ENCODE measurements around the gene C11orf65. TPM values are rescaled to one million over a fixed set of nuclear protein-coding genes. Genes with fewer than 3 reads are reported as not detected.
A peak's percentile ranks its signal among the peaks of the same experiment; 100 is the strongest.

C11orf65 gene
- total RNA-seq, 1 experiment from 2014 or later, result 1.3 TPM

DNA sequence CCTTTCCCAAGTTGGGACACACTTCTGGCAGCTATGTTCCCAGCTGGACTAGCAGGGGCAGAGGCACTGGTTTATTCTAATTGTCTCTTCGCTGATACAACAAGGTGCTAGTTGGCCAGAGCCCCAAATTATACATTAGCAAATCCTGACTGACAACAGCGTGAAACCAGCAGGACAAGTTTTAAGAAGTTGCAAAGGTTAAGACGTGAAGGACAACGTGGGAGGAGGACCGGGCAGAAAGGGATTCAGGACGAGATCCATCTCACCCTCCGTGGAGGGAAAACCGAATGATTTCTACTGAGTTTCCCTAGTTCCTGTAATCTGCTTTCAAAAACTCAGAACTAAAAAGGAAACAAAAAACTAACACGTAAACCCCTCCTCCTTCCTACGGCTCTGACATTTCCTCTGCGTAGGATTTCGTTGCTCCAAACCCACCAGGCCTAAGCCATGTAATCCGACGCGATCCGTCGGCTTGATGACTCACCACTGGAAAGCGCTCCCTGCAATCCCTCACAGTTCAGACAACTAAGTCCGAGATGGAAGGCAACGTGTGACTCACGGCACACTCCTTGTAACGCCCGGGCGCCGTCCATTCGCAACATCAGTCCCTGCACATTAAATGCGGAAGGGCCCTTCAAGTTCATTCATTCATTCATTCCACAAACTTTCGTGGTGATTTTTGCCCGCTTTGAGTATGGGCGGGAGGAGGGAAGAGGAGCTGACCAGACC lies 30.2 kb upstream of the C11orf65 start (continued):
- TF ChIP-seq ZBTB33 (IDR thresholded peaks at IDR 0.05; ENCODE audit: extremely low read depth, insufficient replicate concordance, low read length) (peak; percentile 50), ZFX (IDR thresholded peaks at IDR 0.05) (no peak), ZNF274 (IDR thresholded peaks at IDR 0.05; ENCODE audit: low read depth, low read length) (no peak), SP1 (IDR thresholded peaks at IDR 0.05; ENCODE audit: low read depth) (peak; percentile 74), SIN3A (IDR thresholded peaks at IDR 0.05; ENCODE audit: low read depth) (peak; percentile 74; the same call in 1 of the 2 replicates), FOSL1 (IDR thresholded peaks at IDR 0.05; ENCODE audit: low read depth) (peak; percentile 93), POLR2AphosphoS5 (IDR thresholded peaks at IDR 0.05; ENCODE audit: low read depth, low read length) (peak; percentile 94), POLR2A (IDR thresholded peaks at IDR 0.05; ENCODE audit: borderline replicate concordance, extremely low read depth, insufficient read depth, insufficient read length) (peak; percentile 95), JUND (IDR thresholded peaks at IDR 0.05) (peak; percentile 97)
- TF ChIP-seq, protein P1, sequence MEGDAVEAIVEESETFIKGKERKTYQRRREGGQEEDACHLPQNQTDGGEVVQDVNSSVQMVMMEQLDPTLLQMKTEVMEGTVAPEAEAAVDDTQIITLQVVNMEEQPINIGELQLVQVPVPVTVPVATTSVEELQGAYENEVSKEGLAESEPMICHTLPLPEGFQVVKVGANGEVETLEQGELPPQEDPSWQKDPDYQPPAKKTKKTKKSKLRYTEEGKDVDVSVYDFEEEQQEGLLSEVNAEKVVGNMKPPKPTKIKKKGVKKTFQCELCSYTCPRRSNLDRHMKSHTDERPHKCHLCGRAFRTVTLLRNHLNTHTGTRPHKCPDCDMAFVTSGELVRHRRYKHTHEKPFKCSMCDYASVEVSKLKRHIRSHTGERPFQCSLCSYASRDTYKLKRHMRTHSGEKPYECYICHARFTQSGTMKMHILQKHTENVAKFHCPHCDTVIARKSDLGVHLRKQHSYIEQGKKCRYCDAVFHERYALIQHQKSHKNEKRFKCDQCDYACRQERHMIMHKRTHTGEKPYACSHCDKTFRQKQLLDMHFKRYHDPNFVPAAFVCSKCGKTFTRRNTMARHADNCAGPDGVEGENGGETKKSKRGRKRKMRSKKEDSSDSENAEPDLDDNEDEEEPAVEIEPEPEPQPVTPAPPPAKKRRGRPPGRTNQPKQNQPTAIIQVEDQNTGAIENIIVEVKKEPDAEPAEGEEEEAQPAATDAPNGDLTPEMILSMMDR (IDR thresholded peaks at IDR 0.05 in 2 of 3, conservative IDR thresholded peaks at IDR 0.05 in 1 of 3; ENCODE audit: borderline replicate concordance in 1 of 3, insufficient read depth in 1 of 3, low read depth in 2 of 3, low read length in 2 of 3), result no peak

Data from HCT116 (cell line).